ENCODE data around the gene PPP2R3C. TPM values are rescaled to one million over a fixed set of nuclear protein-coding genes. Genes with fewer than 3 reads are reported as not detected.

The PPP2R3C gene
- total RNA-seq, 1 donor from 2014 or later: 55.4 TPM

GRCh38 chr14:35149239-35149638 lies 27.4 kb upstream of the PPP2R3C start:
- Mint-ChIP-seq H3K36me3 (ENCODE audit: low read depth) (peaks cover 33% of the 10 kb centered on the region), H3K27me3 (ENCODE audit: low read depth) (no peaks in the 10 kb centered on the region), H3K9me3 (peaks cover 2% of the 10 kb centered on the region), H3K27ac (ENCODE audit: unreplicated experiment) (no peak overlapping the region), H3K4me3 (no peak overlapping the region), H3K4me1 (no peaks in the 10 kb centered on the region)
- no peak for DNase-seq (ENCODE audit: low read depth, low spot score)
- no peak for TF ChIP-seq CTCF (conservative IDR thresholded peaks at IDR 0.05)

- H3K27me3 Mint-ChIP-seq (ENCODE audit: low read depth): no peaks in the 10 kb centered on the region
- H3K36me3 Mint-ChIP-seq (ENCODE audit: low read depth): peaks cover 27% of the 10 kb centered on the region
- no peaks in the 10 kb centered on the region for H3K4me1 Mint-ChIP-seq
- H3K4me3 Mint-ChIP-seq: no peak overlapping the region
- TF ChIP-seq CTCF (conservative IDR thresholded peaks at IDR 0.05): no peak
- DNase-seq (ENCODE audit: low read depth, low spot score): no peak
- peaks cover 2% of the 10 kb centered on the region for H3K9me3 Mint-ChIP-seq
- no peak overlapping the region for H3K27ac Mint-ChIP-seq (ENCODE audit: unreplicated experiment)
Observed at GRCh38 chr14:35147711-35148110, 25.9 kb upstream of the PPP2R3C start.

- Mint-ChIP-seq H3K4me3 (no peak overlapping the region), H3K4me1 (no peaks in the 10 kb centered on the region), H3K9me3 (peaks cover 2% of the 10 kb centered on the region), H3K27me3 (ENCODE audit: low read depth) (no peaks in the 10 kb centered on the region), H3K27ac (ENCODE audit: unreplicated experiment) (no peak overlapping the region), H3K36me3 (ENCODE audit: low read depth) (peaks cover 27% of the 10 kb centered on the region)
- TF ChIP-seq CTCF (conservative IDR thresholded peaks at IDR 0.05): no peak
- no peak for DNase-seq (ENCODE audit: low read depth, low spot score)
Observed at GRCh38 chr14:35147186-35147585, 25.4 kb upstream of the PPP2R3C start.

GRCh38 chr14:35146711-35147149 lies 24.9 kb upstream of the PPP2R3C start:
- Mint-ChIP-seq H3K27ac (ENCODE audit: unreplicated experiment) (no peak overlapping the region), H3K4me1 (no peaks in the 10 kb centered on the region), H3K27me3 (ENCODE audit: low read depth) (no peaks in the 10 kb centered on the region), H3K9me3 (peaks cover 2% of the 10 kb centered on the region), H3K36me3 (ENCODE audit: low read depth) (peaks cover 24% of the 10 kb centered on the region), H3K4me3 (no peak overlapping the region)
- DNase-seq (ENCODE audit: low read depth, low spot score): no peak
- no peak for TF ChIP-seq CTCF (conservative IDR thresholded peaks at IDR 0.05)

GRCh38 chr14:35144029-35144428 lies 22.2 kb upstream of the PPP2R3C start:
- Mint-ChIP-seq H3K4me3 (no peak overlapping the region), H3K27me3 (ENCODE audit: low read depth) (no peaks in the 10 kb centered on the region), H3K36me3 (ENCODE audit: low read depth) (peaks cover 6% of the 10 kb centered on the region), H3K4me1 (no peaks in the 10 kb centered on the region), H3K9me3 (peaks cover 2% of the 10 kb centered on the region), H3K27ac (ENCODE audit: unreplicated experiment) (no peak overlapping the region)
- no peak for TF ChIP-seq CTCF (conservative IDR thresholded peaks at IDR 0.05)
- no peak for DNase-seq (ENCODE audit: low read depth, low spot score)

Data from neural crest cell (in vitro differentiated cells).